Kidney (tissue), 14 donors: ENCODE results near the gene SPIRE1. TPM values are rescaled to one million over a fixed set of nuclear protein-coding genes. Genes with fewer than 3 reads are reported as not detected.

Experiments used
- DNase-seq, 5 donors: peaks; one replicate each; pipeline ENCODE4 v3.0.0-alpha.2; 2013 to 2020
- FAIRE-seq: peaks from 2 replicates; lab custom pipeline; 2012; peaks lifted over from hg19 to GRCh38; lab: Jason Lieb, UNC
- H3K27ac ChIP-seq, 2 donors: one replicate each; pipeline ENCODE4 v1.7.0; 2013; ENCODE audit warnings: low read depth in 2 of 2, low read length in 2 of 2, inconsistent platforms in 1 of 2
- H3K27me3 ChIP-seq: one replicate; pipeline ENCODE4 v1.7.1; 2013; ENCODE audit warnings: low read length, inconsistent platforms; ENCODE audit not compliant: control insufficient read depth, insufficient read depth
- H3K36me3 ChIP-seq, 3 donors: one replicate each; pipeline versions ENCODE4 v1.7.0 to v1.7.1; 2013; ENCODE audit warnings: low read length in 3 of 3, control low read depth in 1 of 3, inconsistent platforms in 1 of 3; ENCODE audit not compliant: insufficient read depth in 3 of 3, control insufficient read depth in 2 of 3
- H3K4me1 ChIP-seq, 3 donors: one replicate each; pipeline versions ENCODE4 v1.7.0 to v1.7.1; 2013; ENCODE audit warnings: low read length in 3 of 3, inconsistent platforms in 1 of 3, low read depth in 1 of 3; ENCODE audit not compliant: control insufficient read depth in 2 of 3, insufficient read depth in 2 of 3
- H3K4me3 ChIP-seq, 3 donors: one replicate each; pipeline versions ENCODE4 v1.7.0 to v1.8.1; 2013; ENCODE audit warnings: low read length in 3 of 3, control low read depth in 1 of 3, inconsistent platforms in 1 of 3
- H3K9ac ChIP-seq, 3 donors: one replicate each; pipeline versions ENCODE4 v1.7.0 to v1.7.1; 2013; ENCODE audit warnings: low read length in 3 of 3, control low read depth in 1 of 3, inconsistent platforms in 1 of 3
- H3K9me3 ChIP-seq, 3 donors: one replicate each; pipeline versions ENCODE4 v1.7.0 to v1.7.1; 2013; ENCODE audit warnings: low read length in 3 of 3, control low read depth in 1 of 3, inconsistent platforms in 1 of 3; ENCODE audit not compliant: control insufficient read depth in 2 of 3, insufficient read depth in 1 of 3
- CTCF ChIP-seq: IDR thresholded peaks from 3 replicates; pipeline ENCODE4 v1.5.1; 2012; ENCODE audit warnings: mild to moderate bottlenecking, moderate library complexity, borderline replicate concordance; ENCODE audit not compliant: insufficient read depth; ENCODE audit errors: extremely low read depth
- intact Hi-C: fragments of 100-400 bp; cut with DNase I; formaldehyde crosslinking; loops from one replicate; pipeline ENCODE4 v1.11.1; 2022
- polyA plus RNA-seq: library from polyadenylated mRNA; stranded (reverse); fragments of 350-450 nt; fragmentation: Illumina TruSeq; extraction: RNeasy Lipid Tissue Mini Kit (QIAGEN cat#74804); gene quantifications from one replicate; pipeline ENCODE4 v1.2.3, GENCODE V29; 2014; ENCODE audit warnings: low read depth, low replicate concordance; ENCODE audit not compliant: insufficient read depth
- total RNA-seq: library from RNA; stranded (reverse); fragmentation: NEBNext Ultra II Directional; extraction: Animal tissue kit (Norgen Biotek cat#: 25700); gene quantifications from one replicate; pipeline ENCODE4 v1.2.1, GENCODE V29; 2021
- donor health status: control.
- donor health status: control.
- donor health status: control.
- donor health status: control.
- donor health status: control.
- donor health status: DM: yes; HTN: yes; CAD: no.
- donor health status: Normal renal cell carcinoma (clear cell type).

SPIRE1 gene
- total and polyA plus RNA-seq, 2 donors from 2014 or later, result 12.3 to 35.1 TPM

DNA sequence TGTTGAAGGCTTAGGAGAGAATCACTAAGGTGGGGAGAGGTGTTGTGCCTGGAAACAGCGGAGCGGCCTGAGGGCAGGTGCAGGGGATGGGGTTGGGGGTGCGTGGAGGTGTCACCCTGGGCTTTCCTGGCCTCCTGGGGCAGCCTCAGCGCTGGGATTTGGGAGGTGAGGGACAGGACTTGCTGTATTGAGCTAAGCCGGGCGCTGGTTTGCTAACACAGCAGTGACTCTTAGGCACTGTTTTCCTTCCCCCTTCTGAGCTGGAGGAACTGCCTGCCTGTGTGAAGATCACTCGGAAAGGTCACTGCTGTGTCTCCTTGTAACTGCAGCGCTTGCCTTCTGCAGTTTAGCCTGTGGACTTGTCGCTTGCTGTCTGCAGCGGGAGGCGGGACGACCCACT is 229.0 kb downstream of the SPIRE1 start:
- FAIRE-seq (no peak), DNase-seq (no peak)
- Histone ChIP-seq H3K9ac (no peak overlapping the region), H3K4me1 (no peaks in the 10 kb centered on the region), H3K4me3 (no peak overlapping the region), H3K27ac (no peak overlapping the region), H3K36me3 (peaks cover 0 to 8% (median 0%) of the 10 kb centered on the region in 3 donors), H3K27me3 (no peaks in the 10 kb centered on the region), H3K9me3 (peaks cover 0 to 2% (median 0%) of the 10 kb centered on the region in 3 donors)
- no peak for TF ChIP-seq CTCF
- intact Hi-C loops, result no loop called here

DNA sequence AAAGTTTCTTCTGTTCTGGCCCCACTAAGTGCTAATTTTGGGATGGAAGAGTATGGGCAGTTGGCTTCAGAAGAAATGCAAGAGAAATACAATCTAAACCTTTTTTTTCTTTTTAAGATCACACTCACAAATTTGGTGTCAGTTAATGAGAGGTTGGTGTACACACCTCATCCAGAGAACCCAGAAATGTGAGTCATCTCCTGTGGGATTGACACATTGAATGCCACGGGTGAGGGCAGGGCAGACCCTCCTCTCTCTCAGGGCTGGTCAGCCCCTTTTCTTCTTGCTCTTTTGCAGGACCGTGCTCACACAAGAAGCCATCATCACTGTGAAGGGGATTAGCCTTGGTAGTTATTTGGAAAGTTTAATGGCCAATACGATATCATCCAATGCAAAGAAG is 231.0 kb downstream of the SPIRE1 start:
- Histone ChIP-seq H3K4me3 (no peak overlapping the region), H3K36me3 (peaks cover 0 to 8% (median 0%) of the 10 kb centered on the region in 3 donors), H3K27me3 (no peaks in the 10 kb centered on the region), H3K9me3 (peaks cover 0 to 2% (median 0%) of the 10 kb centered on the region in 3 donors), H3K27ac (no peak overlapping the region), H3K9ac (no peak overlapping the region), H3K4me1 (no peaks in the 10 kb centered on the region)
- TF ChIP-seq CTCF, result no peak
- intact Hi-C loops, result no loop called here
- no peak for FAIRE-seq
- no peak for DNase-seq

DNA sequence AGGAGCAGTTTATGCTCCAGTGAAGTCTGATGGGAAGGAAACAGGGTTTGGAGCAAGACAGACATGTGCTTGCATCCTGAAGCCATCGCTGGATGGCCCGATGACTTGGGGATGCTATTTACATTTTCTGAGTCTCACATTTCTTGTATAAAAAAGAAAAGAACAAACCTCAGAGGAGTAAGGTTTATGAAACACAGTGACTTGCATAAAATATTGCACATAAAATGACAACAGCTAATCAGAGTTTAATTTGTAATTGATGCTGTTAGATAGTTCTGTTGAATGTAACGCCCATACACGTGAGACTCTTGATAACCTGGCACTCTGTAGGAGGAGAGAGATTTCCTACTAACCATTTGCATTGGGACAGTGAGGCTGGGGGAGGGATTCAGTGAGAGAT is 233.7 kb downstream of the SPIRE1 start:
- intact Hi-C loops, result no loop called here

More for the DNA sequence above, 233.7 kb downstream of the SPIRE1 start:
- Histone ChIP-seq H3K4me3 (no peak overlapping the region), H3K9me3 (no peaks in the 10 kb centered on the region), H3K9ac (no peak overlapping the region), H3K36me3 (peaks cover 0 to 3% (median 0%) of the 10 kb centered on the region in 3 donors), H3K4me1 (no peaks in the 10 kb centered on the region), H3K27me3 (no peaks in the 10 kb centered on the region), H3K27ac (no peak overlapping the region)
- no peak for DNase-seq
- TF ChIP-seq CTCF, result no peak
- no peak for FAIRE-seq
